Measurements from ENCODE around the gene FCER1A.

DNA sequence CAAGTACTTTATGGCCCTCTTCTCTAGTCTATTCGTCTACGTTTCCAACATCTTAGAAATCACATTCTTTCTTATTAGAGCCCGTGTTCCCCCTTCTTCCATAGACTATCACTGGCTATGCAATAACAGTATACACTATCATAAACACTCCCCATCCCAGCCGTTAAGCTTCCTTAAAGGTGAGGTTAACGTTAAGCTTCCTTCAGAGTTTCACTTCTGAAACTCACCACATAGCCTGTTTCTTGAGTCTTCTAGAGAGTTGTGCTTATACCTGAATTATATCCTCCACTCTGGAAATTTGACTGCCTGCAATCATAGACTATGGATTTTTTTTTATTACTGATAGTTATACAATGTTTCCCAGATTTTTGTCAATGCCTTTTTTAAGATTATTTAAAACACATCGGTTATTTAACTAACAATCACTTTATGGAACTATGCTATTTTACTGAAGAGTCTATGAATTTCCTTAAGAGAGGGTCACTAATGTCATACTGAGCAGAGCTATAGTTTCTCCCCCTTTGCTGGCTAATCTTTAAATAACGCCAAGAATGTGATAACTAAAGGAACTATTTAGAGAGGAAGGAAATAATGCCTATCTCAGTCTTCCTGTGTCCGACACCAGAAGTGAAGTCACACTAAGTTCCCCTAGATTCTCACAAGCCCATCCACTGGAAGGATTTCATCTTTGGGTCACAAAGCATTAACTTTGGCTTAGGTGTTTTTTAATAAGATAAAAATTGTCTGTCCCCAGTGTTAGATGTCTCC, 16.8 kb downstream of the FCER1A start:
- TF ChIP-seq, protein P1, sequence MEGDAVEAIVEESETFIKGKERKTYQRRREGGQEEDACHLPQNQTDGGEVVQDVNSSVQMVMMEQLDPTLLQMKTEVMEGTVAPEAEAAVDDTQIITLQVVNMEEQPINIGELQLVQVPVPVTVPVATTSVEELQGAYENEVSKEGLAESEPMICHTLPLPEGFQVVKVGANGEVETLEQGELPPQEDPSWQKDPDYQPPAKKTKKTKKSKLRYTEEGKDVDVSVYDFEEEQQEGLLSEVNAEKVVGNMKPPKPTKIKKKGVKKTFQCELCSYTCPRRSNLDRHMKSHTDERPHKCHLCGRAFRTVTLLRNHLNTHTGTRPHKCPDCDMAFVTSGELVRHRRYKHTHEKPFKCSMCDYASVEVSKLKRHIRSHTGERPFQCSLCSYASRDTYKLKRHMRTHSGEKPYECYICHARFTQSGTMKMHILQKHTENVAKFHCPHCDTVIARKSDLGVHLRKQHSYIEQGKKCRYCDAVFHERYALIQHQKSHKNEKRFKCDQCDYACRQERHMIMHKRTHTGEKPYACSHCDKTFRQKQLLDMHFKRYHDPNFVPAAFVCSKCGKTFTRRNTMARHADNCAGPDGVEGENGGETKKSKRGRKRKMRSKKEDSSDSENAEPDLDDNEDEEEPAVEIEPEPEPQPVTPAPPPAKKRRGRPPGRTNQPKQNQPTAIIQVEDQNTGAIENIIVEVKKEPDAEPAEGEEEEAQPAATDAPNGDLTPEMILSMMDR (IDR thresholded peaks at IDR 0.05): no peak
- no peak for TF ChIP-seq ZFX (IDR thresholded peaks at IDR 0.05; ENCODE audit: borderline replicate concordance)

Data from 22Rv1 (cell line).